HEK293 (cell line): ENCODE results near the gene KCNQ1.

ENCODE experiments used
- CTCF ChIA-PET: fragments of 350-600 bp; formaldehyde crosslinking; extraction: SDS; loops from one replicate; lab custom pipeline; 2021; ENCODE audit warnings: antibody characterized with exemption; lab: Yijun Ruan, JAX
- POLR2A ChIA-PET: fragments of 300-600 bp; formaldehyde crosslinking; extraction: SDS; loops from one replicate; lab custom pipeline; 2020; ENCODE audit warnings: antibody characterized with exemption, inconsistent platforms; lab: Yijun Ruan, JAX
- H3K27ac ChIP-seq: fragments of 200-500 bp; sonication (Bioruptor generic); 2 replicates; pipeline ENCODE4 v1.5.1; 2014; ENCODE audit warnings: low read depth, low read length, control low read depth, inconsistent platforms; ENCODE audit errors: extremely low read depth
- H3K36me3 ChIP-seq, 2 experiments: fragments of 200-500 bp in 1 of 2; sonication (Bioruptor generic) in 1 of 2; 1 replicate in 1 of 2; 2 replicates in 1 of 2; pipeline ENCODE4 v1.5.1; 2014 to 2017; ENCODE audit warnings: inconsistent platforms in 2 of 2, low read length in 2 of 2; ENCODE audit not compliant: control insufficient read depth in 2 of 2, insufficient read depth in 1 of 2
- H3K4me1 ChIP-seq: fragments of 200-500 bp; sonication (Bioruptor generic); 2 replicates; pipeline ENCODE4 v1.5.1; 2014; ENCODE audit warnings: mild to moderate bottlenecking, low read length, inconsistent platforms; ENCODE audit not compliant: control insufficient read depth, insufficient read depth
- H3K4me3 ChIP-seq: 2 replicates; pipeline ENCODE4 v1.5.1; 2011; ENCODE audit warnings: low read depth, mild to moderate bottlenecking, control low read depth, low read length, moderate library complexity
- H3K9me3 ChIP-seq: fragments of 200-500 bp; sonication (Bioruptor generic); 2 replicates; pipeline ENCODE4 v1.5.1; 2014; ENCODE audit warnings: low read depth, low read length, inconsistent platforms; ENCODE audit not compliant: control insufficient read depth, insufficient read depth
- ELK4 ChIP-seq: IDR thresholded peaks from 2 replicates; pipeline ENCODE4 v1.6.1; 2011; ENCODE audit warnings: mild to moderate bottlenecking, low read depth, low read length, borderline replicate concordance
- GLIS1 ChIP-seq: fragments of 450-650 bp; formaldehyde crosslinking; IDR thresholded peaks from 2 replicates; pipeline ENCODE4 v1.5.1; 2016; ENCODE audit warnings: missing biosample characterization, missing genetic modification characterization
- REST ChIP-seq: fragments of 450-650 bp; formaldehyde crosslinking; IDR thresholded peaks from 2 replicates; pipeline ENCODE4 v1.5.1; 2016; ENCODE audit warnings: missing biosample characterization, missing genetic modification characterization
- SCRT2 ChIP-seq: fragments of 450-650 bp; formaldehyde crosslinking; IDR thresholded peaks from 2 replicates; pipeline ENCODE4 v1.5.1; 2016; ENCODE audit warnings: missing biosample characterization, missing genetic modification characterization
- TSHZ1 ChIP-seq: fragments of 450-650 bp; formaldehyde crosslinking; IDR thresholded peaks from 2 replicates; pipeline ENCODE4 v1.5.1; 2016; ENCODE audit warnings: missing biosample characterization, missing genetic modification characterization, borderline replicate concordance
- YY2 ChIP-seq: fragments of 450-650 bp; formaldehyde crosslinking; IDR thresholded peaks from 2 replicates; pipeline ENCODE4 v1.5.1; 2016; ENCODE audit warnings: missing biosample characterization, missing genetic modification characterization
- ZBTB1 ChIP-seq: fragments of 450-650 bp; formaldehyde crosslinking; IDR thresholded peaks from 2 replicates; pipeline ENCODE4 v1.5.1; 2016; ENCODE audit warnings: missing biosample characterization, missing genetic modification characterization
- ZBTB26 ChIP-seq: fragments of 450-650 bp; formaldehyde crosslinking; optimal IDR thresholded peaks from 2 replicates; pipeline ENCODE3; 2016; ENCODE audit warnings: missing biosample characterization, mild to moderate bottlenecking, missing genetic modification characterization
- ZEB2 ChIP-seq: fragments of 450-650 bp; formaldehyde crosslinking; IDR thresholded peaks from 2 replicates; pipeline ENCODE4 v1.5.1; 2016; ENCODE audit warnings: missing biosample characterization, missing genetic modification characterization
- ZNF133 ChIP-seq: fragments of 450-650 bp; formaldehyde crosslinking; IDR thresholded peaks from 2 replicates; pipeline ENCODE4 v1.5.1; 2016; ENCODE audit warnings: missing biosample characterization, missing genetic modification characterization
- ZNF138 ChIP-seq: fragments of 450-650 bp; formaldehyde crosslinking; IDR thresholded peaks from 2 replicates; pipeline ENCODE4 v1.5.1; 2016; ENCODE audit warnings: missing biosample characterization, missing genetic modification characterization, borderline replicate concordance
- ZNF211 ChIP-seq: fragments of 450-650 bp; formaldehyde crosslinking; IDR thresholded peaks from 2 replicates; pipeline ENCODE4 v1.5.1; 2016; ENCODE audit warnings: low read depth, missing biosample characterization, missing genetic modification characterization
- ZNF223 ChIP-seq: fragments of 450-650 bp; formaldehyde crosslinking; IDR thresholded peaks from 2 replicates; pipeline ENCODE4 v1.5.1; 2016; ENCODE audit warnings: missing biosample characterization, missing genetic modification characterization
- ZNF23 ChIP-seq: fragments of 450-650 bp; formaldehyde crosslinking; IDR thresholded peaks from 2 replicates; pipeline ENCODE4 v1.5.1; 2016; ENCODE audit warnings: missing biosample characterization, missing genetic modification characterization, borderline replicate concordance
- ZNF239 ChIP-seq: fragments of 450-650 bp; formaldehyde crosslinking; IDR thresholded peaks from 2 replicates; pipeline ENCODE4 v1.5.1; 2016; ENCODE audit warnings: missing biosample characterization, missing genetic modification characterization
- ZNF416 ChIP-seq: fragments of 450-650 bp; formaldehyde crosslinking; IDR thresholded peaks from 2 replicates; pipeline ENCODE4 v1.5.1; 2016; ENCODE audit warnings: missing biosample characterization, missing genetic modification characterization
- ZNF600 ChIP-seq: fragments of 450-650 bp; formaldehyde crosslinking; IDR thresholded peaks from 2 replicates; pipeline ENCODE4 v1.5.1; 2016; ENCODE audit warnings: missing biosample characterization, missing genetic modification characterization
- ZNF692 ChIP-seq: fragments of 450-650 bp; formaldehyde crosslinking; IDR thresholded peaks from 2 replicates; pipeline ENCODE4 v1.5.1; 2016; ENCODE audit warnings: missing biosample characterization, missing genetic modification characterization
- ZNF704 ChIP-seq: fragments of 450-650 bp; formaldehyde crosslinking; IDR thresholded peaks from 2 replicates; pipeline ENCODE4 v1.5.1; 2016; ENCODE audit warnings: missing biosample characterization, missing genetic modification characterization

KCNQ1 gene

GRCh38 chr11:2818503-2818902, 373.7 kb downstream of the KCNQ1 start:
- ChIA-PET POLR2A (no interaction called here), CTCF (no interaction called here)
- Histone ChIP-seq H3K27ac (no peak overlapping the region), H3K4me3 (no peak overlapping the region), H3K36me3 (no peaks in the 10 kb centered on the region), H3K9me3 (no peaks in the 10 kb centered on the region)
- TF ChIP-seq TSHZ1 (no peak), SCRT2 (tag by site-specific recombination) (peak; percentile 62; the same call in 1 of the 2 replicates)
- TF ChIP-seq, all 188 proteins: peak for 1
- H3K4me1 ChIP-seq = no peaks in the 10 kb centered on the region

- ChIA-PET POLR2A (no interaction called here), CTCF (no interaction called here)
- H3K4me3 ChIP-seq = no peak overlapping the region
- TF ChIP-seq ZBTB1 = no peak
- no peak for TF ChIP-seq ZNF600 (tag by site-specific recombination)
- no peaks in the 10 kb centered on the region for H3K9me3 ChIP-seq
- H3K4me1 ChIP-seq = no peaks in the 10 kb centered on the region
- no peak overlapping the region for H3K27ac ChIP-seq
- no peaks in the 10 kb centered on the region for H3K36me3 ChIP-seq
Measured at GRCh38 chr11:2819316-2819715, 374.5 kb downstream of the KCNQ1 start.

GRCh38 chr11:2820976-2821375, 376.2 kb downstream of the KCNQ1 start:
- no peaks in the 10 kb centered on the region for H3K36me3 ChIP-seq
- no peaks in the 10 kb centered on the region for H3K4me1 ChIP-seq
- ChIA-PET POLR2A (interaction anchor here (0.6 kb wide), 1 partner anchor 287 kb away, joined by 5 read pairs; no protein-coding TSS in a partner anchor), CTCF (interaction anchor here (0.5 kb wide), 1 partner anchor 85 kb away, joined by 5 read pairs; no protein-coding TSS in a partner anchor)
- no peak overlapping the region for H3K27ac ChIP-seq
- H3K9me3 ChIP-seq = no peaks in the 10 kb centered on the region
- no peak overlapping the region for H3K4me3 ChIP-seq
- no peak for TF ChIP-seq ZNF138 (tag by site-specific recombination)
- TF ChIP-seq ELK4 = no peak
- no peak for TF ChIP-seq ZBTB26 (tag by site-specific recombination)
- TF ChIP-seq ZNF133 (tag by site-specific recombination) = no peak
- TF ChIP-seq ZNF692 (tag by site-specific recombination) = no peak
- TF ChIP-seq ZNF23 = no peak
- no peak for TF ChIP-seq ZBTB1
- TF ChIP-seq YY2 = no peak
- no peak for TF ChIP-seq ZNF223 (tag by site-specific recombination)
- TF ChIP-seq ZEB2 (tag by site-specific recombination) = no peak
- no peak for TF ChIP-seq ZNF239 (tag by site-specific recombination)
- no peak for TF ChIP-seq ZNF416 (tag by site-specific recombination)
- TF ChIP-seq ZNF211 (tag by site-specific recombination) = no peak
- no peak for TF ChIP-seq GLIS1
- no peak for TF ChIP-seq ZNF704 (tag by site-specific recombination)
- no peak for TF ChIP-seq REST
